SU-DHL-6 (cell line): ENCODE data around the gene SLC35F4.

ENCODE experiments used
- CTCF ChIP-seq: fragments of 200-600 bp; sonication (generic); IDR thresholded peaks from one replicate; pipeline ENCODE4 v1.5.1; 2017; ENCODE audit warnings: antibody characterized with exemption, mild to moderate bottlenecking, low read length, moderate library complexity; ENCODE audit not compliant: insufficient read depth, poor library complexity, severe bottlenecking
- EZH2phosphoT487 ChIP-seq: fragments of 200-600 bp; sonication (generic), shearing (Covaris generic); conservative IDR thresholded peaks from 2 replicates; pipeline ENCODE4 v1.6.1; 2018; ENCODE audit warnings: mild to moderate bottlenecking, antibody characterized with exemption, low read length, moderate library complexity, mixed read lengths

GRCh38 chr14:57814726-57815125, 51.2 kb downstream of the SLC35F4 start:
- TF ChIP-seq EZH2phosphoT487 (no peak), CTCF (no peak)
